GM12878 (cell line): ENCODE measurements around the gene DOCK9. TPM values are rescaled to one million over a fixed set of nuclear protein-coding genes. Genes with fewer than 3 reads are reported as not detected.

Source experiments
- ATAC-seq: fragments of 200-7000 bp; cut with Tn5 transposase; 3 replicates; pipeline ENCODE4 v1.9.1; 2020; ENCODE audit warnings: mild to moderate bottlenecking, moderate library complexity
- BruUV-seq: library from RNA; stranded (reverse); fragments of 400-500 nt; replicated peaks from 2 replicates; lab custom pipeline; 2021; lab: Mats Ljungman, UMichigan
- CTCF ChIA-PET: fragments of 300-600 bp; sonication (Branson Sonifier 250); formaldehyde crosslinking; extraction: SDS; loops from one replicate; lab custom pipeline; 2021; ENCODE audit warnings: inconsistent platforms; lab: Yijun Ruan, JAX
- POLR2A ChIA-PET: fragments of 350-600 bp; formaldehyde crosslinking; extraction: SDS; loops from one replicate; lab custom pipeline; 2021; ENCODE audit warnings: inconsistent platforms; lab: Charles Lee
- RAD21 ChIA-PET: fragments of 300-600 bp; sonication (Branson Sonifier 250); formaldehyde crosslinking; loops from one replicate; lab custom pipeline; 2023; ENCODE audit warnings: antibody characterized with exemption; ENCODE audit not compliant: unreplicated experiment; lab: Charles Lee
- SMC1A ChIA-PET: fragments of 300-600 bp; sonication (Branson Sonifier 250); formaldehyde crosslinking; loops from one replicate; lab custom pipeline; 2023; ENCODE audit not compliant: unreplicated experiment, uncharacterized antibody; lab: Charles Lee
- DNase-seq: peaks from one replicate; pipeline ENCODE4 v3.0.0-alpha.2; 2011; ENCODE audit warnings: low read depth, low spot score
- FAIRE-seq: peaks from 3 replicates; lab custom pipeline; 2011; peaks lifted over from hg19 to GRCh38; lab: Jason Lieb, UNC
- H2AFZ ChIP-seq: 2 replicates; pipeline ENCODE4 v1.6.0; 2011; ENCODE audit warnings: low read depth, low read length, control low read depth; ENCODE audit not compliant: control insufficient read depth
- H3K27ac ChIP-seq: 2 replicates; pipeline ENCODE4 v1.5.1; 2011; ENCODE audit warnings: control low read depth; ENCODE audit not compliant: control insufficient read depth, insufficient read depth
- H3K27me3 ChIP-seq, 2 experiments: replicated peaks in 1 of 2; 2 replicates each; pipeline versions ENCODE4 v1.6.0 to v1.6.1; 2011; ENCODE audit warnings: low read length in 1 of 2; ENCODE audit not compliant: control insufficient read depth in 2 of 2, insufficient read depth in 2 of 2
- H3K36me3 ChIP-seq, 2 experiments: 2 replicates each; pipeline ENCODE4 v1.5.1; 2011; ENCODE audit warnings: low read length in 1 of 2; ENCODE audit not compliant: control insufficient read depth in 2 of 2, insufficient read depth in 2 of 2
- H3K4me1 ChIP-seq: 2 replicates; pipeline ENCODE4 v1.6.1; 2011; ENCODE audit warnings: mild to moderate bottlenecking, low read length, moderate library complexity, mixed read lengths; ENCODE audit not compliant: control insufficient read depth, insufficient read depth
- H3K4me2 ChIP-seq: 2 replicates; pipeline ENCODE4 v1.6.0; 2011; ENCODE audit warnings: control low read depth; ENCODE audit not compliant: control insufficient read depth, insufficient read depth
- H3K4me3 ChIP-seq: fragments of 200-600 bp; sonication (generic); 2 replicates; pipeline ENCODE4 v1.5.1; 2016
- H3K79me2 ChIP-seq: 2 replicates; pipeline ENCODE4 v1.6.0; 2011; ENCODE audit warnings: low read length; ENCODE audit not compliant: control insufficient read depth, insufficient read depth
- H3K9ac ChIP-seq: 2 replicates; pipeline ENCODE4 v1.8.0; 2011; ENCODE audit warnings: low read length, control low read depth, mixed read lengths; ENCODE audit not compliant: control insufficient read depth, insufficient read depth
- H3K9me3 ChIP-seq: replicated peaks from 3 replicates; pipeline ENCODE4 v1.5.1; 2011; ENCODE audit warnings: mild to moderate bottlenecking, low read length; ENCODE audit not compliant: control insufficient read depth, insufficient read depth
- H4K20me1 ChIP-seq: 2 replicates; pipeline ENCODE4 v1.6.0; 2011; ENCODE audit not compliant: control insufficient read depth, insufficient read depth
- CHD1 ChIP-seq: IDR thresholded peaks from 2 replicates; pipeline ENCODE4 v1.6.1; 2012; ENCODE audit warnings: low read depth, low read length, improper control_type of control experiment
- CHD4 ChIP-seq: fragments of 200-600 bp; sonication (generic); IDR thresholded peaks from 2 replicates; pipeline ENCODE4 v1.6.1; 2016; ENCODE audit warnings: mild to moderate bottlenecking
- CREB1 ChIP-seq: IDR thresholded peaks from 2 replicates; pipeline ENCODE4 v1.6.1; 2012; ENCODE audit warnings: low read depth, mild to moderate bottlenecking, inconsistent platforms
- HCFC1 ChIP-seq: fragments of 150-350 bp; IDR thresholded peaks from 2 replicates; pipeline ENCODE4 v1.6.1; 2014; ENCODE audit warnings: low read length
- NBN ChIP-seq: fragments of 450-650 bp; IDR thresholded peaks from 2 replicates; pipeline ENCODE4 v1.6.1; 2016
- NFXL1 ChIP-seq: fragments of 450-650 bp; IDR thresholded peaks from 2 replicates; pipeline ENCODE4 v1.6.1; 2017; ENCODE audit warnings: antibody characterized with exemption, mild to moderate bottlenecking, borderline replicate concordance
- RB1 ChIP-seq: fragments of 450-650 bp; formaldehyde crosslinking; IDR thresholded peaks from 2 replicates; pipeline ENCODE4 v1.6.1; 2017; ENCODE audit warnings: mild to moderate bottlenecking, borderline replicate concordance
- STAT1 ChIP-seq: fragments of 450-650 bp; conservative IDR thresholded peaks from 2 replicates; pipeline ENCODE4 v1.6.1; 2014; ENCODE audit warnings: antibody characterized with exemption, mild to moderate bottlenecking
- TBL1XR1 ChIP-seq: IDR thresholded peaks from 2 replicates; pipeline ENCODE4 v1.6.1; 2012; ENCODE audit warnings: low read depth, low read length, improper control_type of control experiment
- ZNF207 ChIP-seq: fragments of 450-650 bp; IDR thresholded peaks from 2 replicates; pipeline ENCODE4 v1.6.1; 2014; ENCODE audit warnings: antibody characterized with exemption, mild to moderate bottlenecking, borderline replicate concordance
- WGBS: methylation state at CpG from one replicate; pipeline ENCODE4 v1.1.6; 2016; ENCODE audit warnings: low lambda C conversion rate; ENCODE audit not compliant: insufficient replicate concordance, insufficient coverage; ENCODE audit errors: missing lambda C conversion rate; 5-methylcytosine and 5-hydroxymethylcytosine counted together
- in situ Hi-C: fragments of 300-500 bp; cut with MboI; formaldehyde crosslinking; loops from 9 replicates; pipeline ENCODE4 v1.14.3; 2018; ENCODE audit warnings: mixed read lengths
- intact Hi-C: fragments of 100-400 bp; cut with micrococcal nuclease; formaldehyde crosslinking; loops from one replicate; pipeline ENCODE4 v1.14.2; 2022; ENCODE audit not compliant: unreplicated experiment
- polyA plus RNA-seq, 11 experiments: library from polyadenylated mRNA; depleted of rRNA in 4 of 11; unstranded in 6 of 11; stranded (reverse) in 5 of 11; fragments of >200 nt; fragmentation: Nextera tagmentation in 4 of 11; fragmentation: Illumina TruSeq in 1 of 11; extraction: Ambion mirVana in 4 of 11; extraction: Trizol in 1 of 11; gene quantifications; 1 replicate in 1 of 11; 2 replicates in 10 of 11; pipeline versions ENCODE4 v1.2.1 to v1.2.3, GENCODE V29; 2011 to 2016; ENCODE audit warnings: inconsistent platforms in 2 of 11, missing spikeins in 2 of 11, low read depth in 1 of 11
- total RNA-seq, 4 experiments: library from RNA; depleted of rRNA in 3 of 4; stranded (reverse); fragments of >200 nt in 3 of 4; fragmentation: Illumina TruSeq in 1 of 4; extraction: Trizol in 1 of 4; gene quantifications; 2 replicates each; pipeline versions ENCODE4 v1.2.1 to v1.2.3, GENCODE V29; 2013 to 2021
- TF ChIP-seq, protein P1 (sequence below): IDR thresholded peaks from 2 replicates; pipeline ENCODE4 v1.6.1; 2011; ENCODE audit warnings: low read depth, mild to moderate bottlenecking, low read length, moderate library complexity, borderline replicate concordance; ENCODE audit errors: extremely low read depth
- TF ChIP-seq, protein P2 (sequence below): IDR thresholded peaks from 2 replicates; pipeline ENCODE4 v1.6.1; 2012; ENCODE audit warnings: low read depth, low read length, improper control_type of control experiment

The DOCK9 gene
- total and polyA plus RNA-seq, 10 of the 15 experiments (the other 5 are each of a cell fraction or from before 2014, with no cell fraction given): 0.09 to 2.9 (median 0.74) TPM

DNA sequence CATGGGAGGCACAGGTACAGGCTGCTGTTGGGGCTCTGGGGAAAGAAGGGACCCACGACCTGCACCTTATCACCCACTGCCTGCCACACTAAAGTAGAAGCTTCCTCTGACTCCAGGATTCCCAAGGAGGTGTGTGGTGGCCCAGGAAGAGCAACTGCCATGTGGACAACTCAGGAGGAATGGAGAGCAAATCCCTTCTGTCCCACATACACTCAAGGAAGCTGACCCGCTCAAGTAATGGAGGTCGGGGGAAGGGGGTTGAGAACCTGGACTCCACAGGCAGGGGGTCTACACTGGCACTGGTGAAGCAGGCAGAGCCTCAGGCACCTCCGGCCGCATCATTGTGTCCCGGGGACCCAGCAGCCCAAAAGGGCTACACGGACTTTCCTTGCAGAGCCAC lies 196.0 kb downstream of the DOCK9 start:
- ATAC-seq (no peak), FAIRE-seq (no peak), DNase-seq (no peak)
- ChIA-PET SMC1A (no interaction called here), POLR2A (no interaction called here), CTCF (no interaction called here), RAD21 (no interaction called here)
- in situ Hi-C loops (no loop called here), intact Hi-C loops (no loop called here)
- TF ChIP-seq RB1 (no peak), TBL1XR1 (no peak), STAT1 (no peak), CHD4 (no peak), ZNF207 (no peak), CREB1 (no peak), CHD1 (no peak), HCFC1 (no peak), NBN (no peak), NFXL1 (no peak)
- TF ChIP-seq, protein P1, sequence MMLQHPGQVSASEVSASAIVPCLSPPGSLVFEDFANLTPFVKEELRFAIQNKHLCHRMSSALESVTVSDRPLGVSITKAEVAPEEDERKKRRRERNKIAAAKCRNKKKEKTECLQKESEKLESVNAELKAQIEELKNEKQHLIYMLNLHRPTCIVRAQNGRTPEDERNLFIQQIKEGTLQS: no peak
- TF ChIP-seq, protein P2, sequence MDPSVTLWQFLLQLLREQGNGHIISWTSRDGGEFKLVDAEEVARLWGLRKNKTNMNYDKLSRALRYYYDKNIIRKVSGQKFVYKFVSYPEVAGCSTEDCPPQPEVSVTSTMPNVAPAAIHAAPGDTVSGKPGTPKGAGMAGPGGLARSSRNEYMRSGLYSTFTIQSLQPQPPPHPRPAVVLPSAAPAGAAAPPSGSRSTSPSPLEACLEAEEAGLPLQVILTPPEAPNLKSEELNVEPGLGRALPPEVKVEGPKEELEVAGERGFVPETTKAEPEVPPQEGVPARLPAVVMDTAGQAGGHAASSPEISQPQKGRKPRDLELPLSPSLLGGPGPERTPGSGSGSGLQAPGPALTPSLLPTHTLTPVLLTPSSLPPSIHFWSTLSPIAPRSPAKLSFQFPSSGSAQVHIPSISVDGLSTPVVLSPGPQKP: no peak
- H3K4me1 ChIP-seq: no peaks in the 10 kb centered on the region
- H3K4me2 ChIP-seq: no peak overlapping the region
- H3K9ac ChIP-seq: no peak overlapping the region
- no peaks in the 10 kb centered on the region for H3K36me3 ChIP-seq
- H3K79me2 ChIP-seq: no peaks in the 10 kb centered on the region
- H3K9me3 ChIP-seq: no peaks in the 10 kb centered on the region
- 62% methylated on average over 7 of the region's 7 CpGs for WGBS
- H2AFZ ChIP-seq: no peak overlapping the region
- no peak overlapping the region for H3K4me3 ChIP-seq
- no peaks in the 10 kb centered on the region for H4K20me1 ChIP-seq
- no TSS peak for BruUV-seq
- no peaks in the 10 kb centered on the region for H3K27me3 ChIP-seq
- no peak overlapping the region for H3K27ac ChIP-seq
